ENCODE measurements around the gene SLC41A3. TPM values are rescaled to one million over a fixed set of nuclear protein-coding genes. Genes with fewer than 3 reads are reported as not detected.
A peak's percentile ranks its signal among the peaks of the same experiment; 100 is the strongest.
"Not testable (repeated sequence)": the region's sequence is repeated elsewhere in the genome, so short reads cannot be mapped to it uniquely, and the experiment has no call there.

Gene SLC41A3
- total RNA-seq, 1 donor from 2014 or later, result 62.9 TPM

GRCh38 chr3:126100634-126101301 is 16.8 kb upstream of the SLC41A3 start:
- TF ChIP-seq POLR2AphosphoS5 (IDR thresholded peaks at IDR 0.05; ENCODE audit: insufficient read depth in 1 of 2, low read depth in 1 of 2) (no peak), CTCF (IDR thresholded peaks at IDR 0.05) (no peak), POLR2A (IDR thresholded peaks at IDR 0.05) (no peak)
- Histone ChIP-seq H3K4me1 (peaks cover 17% of the 10 kb centered on the region), H3K36me3 (no peaks in the 10 kb centered on the region), H3K4me3 (no peak overlapping the region), H3K9me3 (peaks cover 6% of the 10 kb centered on the region), H3K27me3 (no peaks in the 10 kb centered on the region), H3K27ac (no peak overlapping the region)
- intact Hi-C loops (cut with DNase I), result no loop called here
- peak in 1 of 2 donors; percentile 40 for DNase-seq (ENCODE audit: extremely low spot score in 2 of 2)

- Histone ChIP-seq H3K27ac (no peak overlapping the region), H3K9me3 (peaks cover 6% of the 10 kb centered on the region), H3K4me1 (peaks cover 17% of the 10 kb centered on the region), H3K27me3 (no peaks in the 10 kb centered on the region), H3K4me3 (no peak overlapping the region), H3K36me3 (no peaks in the 10 kb centered on the region)
- no peak for TF ChIP-seq CTCF (IDR thresholded peaks at IDR 0.05)
- TF ChIP-seq POLR2A (IDR thresholded peaks at IDR 0.05), result no peak
- no peak for TF ChIP-seq POLR2AphosphoS5 (IDR thresholded peaks at IDR 0.05; ENCODE audit: insufficient read depth in 1 of 2, low read depth in 1 of 2)
- DNase-seq (ENCODE audit: extremely low spot score in 2 of 2), result peak in 1 of 2 donors; percentile 49
- intact Hi-C loops (cut with DNase I), result no loop called here
Measured at GRCh38 chr3:126100269-126100633, 16.3 kb upstream of the SLC41A3 start.

- TF ChIP-seq POLR2AphosphoS5 (IDR thresholded peaks at IDR 0.05; ENCODE audit: insufficient read depth in 1 of 2, low read depth in 1 of 2), result no peak
- TF ChIP-seq CTCF (IDR thresholded peaks at IDR 0.05), result no peak
- TF ChIP-seq POLR2A (IDR thresholded peaks at IDR 0.05), result no peak
- peaks cover 17% of the 10 kb centered on the region for H3K4me1 ChIP-seq
- no peak overlapping the region for H3K27ac ChIP-seq
- peak in 1 of 2 donors; percentile 40 for DNase-seq (ENCODE audit: extremely low spot score in 2 of 2)
- H3K4me3 ChIP-seq, result no peak overlapping the region
- H3K27me3 ChIP-seq, result no peaks in the 10 kb centered on the region
- no peaks in the 10 kb centered on the region for H3K36me3 ChIP-seq
- peaks cover 6% of the 10 kb centered on the region for H3K9me3 ChIP-seq
- intact Hi-C loops (cut with DNase I), result no loop called here
Measured at GRCh38 chr3:126098391-126098858, 14.5 kb upstream of the SLC41A3 start.

GRCh38 chr3:126097801-126098200 is 13.9 kb upstream of the SLC41A3 start:
- no peak overlapping the region for H3K4me3 ChIP-seq
- no peak overlapping the region for H3K27ac ChIP-seq
- H3K4me1 ChIP-seq, result peaks cover 11% of the 10 kb centered on the region
- H3K36me3 ChIP-seq, result no peaks in the 10 kb centered on the region
- H3K27me3 ChIP-seq, result no peaks in the 10 kb centered on the region
- no peak for TF ChIP-seq POLR2A (IDR thresholded peaks at IDR 0.05)
- DNase-seq (ENCODE audit: extremely low spot score in 2 of 2), result peak in 1 of 2 donors; percentile 47
- intact Hi-C loops (cut with DNase I), result no loop called here
- H3K9me3 ChIP-seq, result peaks cover 6% of the 10 kb centered on the region

GRCh38 chr3:126096274-126096673 is 12.3 kb upstream of the SLC41A3 start:
- H3K27ac ChIP-seq; intact Hi-C loops (cut with DNase I); DNase-seq (ENCODE audit: extremely low spot score in 2 of 2): not testable (repeated sequence)

GRCh38 chr3:126092128-126092527 is 8.2 kb upstream of the SLC41A3 start:
- H3K4me1 ChIP-seq; H3K36me3 ChIP-seq; DNase-seq (ENCODE audit: extremely low spot score in 2 of 2); H3K9me3 ChIP-seq; H3K27ac ChIP-seq; intact Hi-C loops (cut with DNase I); H3K4me3 ChIP-seq; H3K27me3 ChIP-seq: not testable (repeated sequence)

More at GRCh38 chr3:126096274-126096673, 12.3 kb upstream of the SLC41A3 start:
- not testable (repeated sequence) for H3K27me3 ChIP-seq, H3K36me3 ChIP-seq, H3K4me3 ChIP-seq, H3K4me1 ChIP-seq, H3K9me3 ChIP-seq
